DOHH2 (cell line): ENCODE data around the gene ZNF677.
"Not testable (repeated sequence)": the region's sequence is repeated elsewhere in the genome, so short reads cannot be mapped to it uniquely, and the experiment has no call there.

ENCODE experiments used
- CTCF ChIP-seq: fragments of 200-600 bp; sonication (generic); IDR thresholded peaks from one replicate; pipeline ENCODE4 v1.5.1; 2014; ENCODE audit warnings: antibody characterized with exemption, mild to moderate bottlenecking, low read depth, low read length; ENCODE audit not compliant: poor library complexity, severe bottlenecking
- EZH2phosphoT487 ChIP-seq: fragments of 200-600 bp; sonication (generic); IDR thresholded peaks from 2 replicates; pipeline ENCODE4 v1.6.1; 2017; ENCODE audit warnings: borderline replicate concordance, mild to moderate bottlenecking, antibody characterized with exemption, low read length, moderate library complexity, mixed read lengths

DNA sequence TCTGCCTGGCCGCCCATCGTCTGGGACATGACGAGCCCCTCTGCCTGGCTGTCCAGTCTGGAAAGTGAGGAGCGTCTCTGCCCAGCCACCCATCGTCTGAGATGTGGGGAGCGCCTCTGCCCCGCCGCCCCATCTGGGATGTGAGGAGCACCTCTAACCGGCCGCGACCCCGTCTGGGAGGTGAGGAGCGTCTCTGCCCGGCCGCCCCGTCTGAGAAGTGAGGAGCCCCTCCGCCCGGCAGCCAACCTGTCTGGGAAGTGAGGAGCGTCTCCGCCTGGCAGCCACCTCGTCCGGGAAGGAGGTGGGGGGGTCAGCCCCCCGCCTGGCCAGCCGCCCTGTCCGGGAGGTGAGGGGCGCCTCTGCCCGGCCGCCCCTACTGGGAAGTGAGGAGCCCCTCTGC is 32.0 kb downstream of the ZNF677 start:
- TF ChIP-seq EZH2phosphoT487, CTCF: not testable (repeated sequence)
